CD4-positive, alpha-beta T cell (primary cell): Measurements from ENCODE around the gene C7. TPM values are rescaled to one million over a fixed set of nuclear protein-coding genes. Genes with fewer than 3 reads are reported as not detected.

Experiments
- ATAC-seq: fragments of 200-7000 bp; cut with Tn5 transposase; one replicate; pipeline ENCODE4 v1.10.0; 2022; ENCODE audit warnings: mild to moderate bottlenecking; ENCODE audit not compliant: poor library complexity
- CTCF ChIA-PET: fragments of 350-600 bp; sonication (Branson Sonifier 250); formaldehyde crosslinking; loops from one replicate; lab custom pipeline; 2021; ENCODE audit warnings: antibody characterized with exemption, inconsistent platforms; lab: Charles Lee
- POLR2A ChIA-PET: fragments of 350-600 bp; sonication (Branson Sonifier 250); formaldehyde crosslinking; loops from one replicate; lab custom pipeline; 2021; ENCODE audit warnings: antibody characterized with exemption, inconsistent platforms; lab: Charles Lee
- DNase-seq, 14 experiments: peaks; one replicate each; pipeline ENCODE4 v3.0.0-alpha.2; 2013 to 2020; ENCODE audit warnings: mixed read lengths in 2 of 14
- H3K27ac ChIP-seq, 2 donors: one replicate each; pipeline versions ENCODE4 v1.5.1 to v1.7.0; 2013; ENCODE audit warnings: low read length in 2 of 2, low read depth in 1 of 2, mild to moderate bottlenecking in 1 of 2
- H3K27me3 ChIP-seq, 2 experiments: 1 replicate in 1 of 2; 2 replicates in 1 of 2; pipeline versions ENCODE4 v1.6.1 to v1.7.0; 2013; ENCODE audit warnings: low read length in 2 of 2, control low read depth in 1 of 2, mild to moderate bottlenecking in 1 of 2, moderate library complexity in 1 of 2; ENCODE audit not compliant: insufficient read depth in 2 of 2, control insufficient read depth in 1 of 2
- H3K36me3 ChIP-seq: one replicate; pipeline ENCODE4 v1.6.1; 2013; ENCODE audit warnings: low read length, control low read depth; ENCODE audit not compliant: insufficient read depth
- H3K4me1 ChIP-seq: one replicate; pipeline ENCODE4 v1.6.1; 2013; ENCODE audit warnings: low read length, control low read depth; ENCODE audit not compliant: insufficient read depth
- H3K4me3 ChIP-seq: one replicate; pipeline ENCODE4 v1.5.1; 2013; ENCODE audit warnings: mild to moderate bottlenecking, low read length, moderate library complexity
- H3K9me3 ChIP-seq, 2 experiments: 1 replicate in 1 of 2; 2 replicates in 1 of 2; pipeline versions ENCODE4 v1.6.1 to v1.7.0; 2013; ENCODE audit warnings: low read length in 2 of 2, mild to moderate bottlenecking in 2 of 2, control low read depth in 1 of 2, moderate library complexity in 1 of 2; ENCODE audit not compliant: control insufficient read depth in 1 of 2, insufficient read depth in 1 of 2
- H3K27ac Mint-ChIP-seq: one replicate; pipeline ENCODE4 v1.8.0; 2020; ENCODE audit warnings: mixed read lengths
- H3K27me3 Mint-ChIP-seq: one replicate; pipeline ENCODE4 v1.8.0; 2021; ENCODE audit warnings: mixed read lengths
- H3K36me3 Mint-ChIP-seq: one replicate; pipeline ENCODE4 v1.8.0; 2021; ENCODE audit warnings: low read depth, mixed read lengths
- H3K4me1 Mint-ChIP-seq: one replicate; pipeline ENCODE4 v1.8.0; 2021; ENCODE audit warnings: low read depth, mixed read lengths
- H3K4me3 Mint-ChIP-seq: one replicate; pipeline ENCODE4 v1.8.0; 2020; ENCODE audit warnings: mild to moderate bottlenecking, mixed read lengths
- H3K9me3 Mint-ChIP-seq: one replicate; pipeline ENCODE4 v1.8.0; 2020; ENCODE audit warnings: mixed read lengths
- intact Hi-C, 2 experiments: fragments of 100-400 bp; cut with DNase I in 1 of 2; cut with micrococcal nuclease in 1 of 2; formaldehyde crosslinking; loops; one replicate each; pipeline versions ENCODE4 v1.15.1 to v1.9.0; 2023 to 2025; cut with DNase I, micrococcal nuclease
- total RNA-seq, 174 experiments: library from RNA in 2 of 174; stranded (reverse) in 2 of 174; gene quantifications; one replicate each; pipeline ENCODE4 v1.2.3 and lab custom pipeline; 2021 to 2026
- TF ChIP-seq, protein P1 (sequence below): fragments of 200-600 bp; IDR thresholded peaks from one replicate; pipeline ENCODE4 v1.8.0; 2022; ENCODE audit warnings: antibody characterized with exemption, mild to moderate bottlenecking

C7 gene
- total RNA-seq, 2 experiments from 2014 or later, result not detected

DNA sequence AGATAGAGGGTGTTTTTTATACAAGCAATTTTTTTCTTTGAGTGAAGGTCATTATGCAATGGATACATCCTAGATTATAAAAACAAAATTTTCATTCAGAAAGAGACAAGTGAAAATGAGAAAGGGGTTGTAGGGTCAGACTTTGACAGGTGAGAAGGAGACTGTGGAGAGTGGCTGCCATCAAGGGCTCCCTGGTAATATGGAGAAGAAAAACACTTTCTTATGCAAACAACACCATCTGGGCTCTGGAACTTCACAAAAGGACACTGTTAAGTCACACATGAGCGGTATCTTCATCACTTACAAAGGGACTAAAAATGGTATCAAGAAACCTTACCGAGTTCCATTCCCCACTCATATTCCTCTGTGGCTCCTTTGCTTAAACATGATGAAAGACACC, 23.5 kb downstream of the C7 start:
- CTCF ChIA-PET, result no interaction called here
- intact Hi-C loops, result no loop called here
- POLR2A ChIA-PET, result no interaction called here
- peaks cover 3% of the 10 kb centered on the region for H3K9me3 Mint-ChIP-seq
- H3K27ac ChIP-seq, result no peak overlapping the region
- H3K9me3 ChIP-seq, result no peaks in the 10 kb centered on the region
- H3K4me1 Mint-ChIP-seq, result no peaks in the 10 kb centered on the region
- TF ChIP-seq, protein P1, sequence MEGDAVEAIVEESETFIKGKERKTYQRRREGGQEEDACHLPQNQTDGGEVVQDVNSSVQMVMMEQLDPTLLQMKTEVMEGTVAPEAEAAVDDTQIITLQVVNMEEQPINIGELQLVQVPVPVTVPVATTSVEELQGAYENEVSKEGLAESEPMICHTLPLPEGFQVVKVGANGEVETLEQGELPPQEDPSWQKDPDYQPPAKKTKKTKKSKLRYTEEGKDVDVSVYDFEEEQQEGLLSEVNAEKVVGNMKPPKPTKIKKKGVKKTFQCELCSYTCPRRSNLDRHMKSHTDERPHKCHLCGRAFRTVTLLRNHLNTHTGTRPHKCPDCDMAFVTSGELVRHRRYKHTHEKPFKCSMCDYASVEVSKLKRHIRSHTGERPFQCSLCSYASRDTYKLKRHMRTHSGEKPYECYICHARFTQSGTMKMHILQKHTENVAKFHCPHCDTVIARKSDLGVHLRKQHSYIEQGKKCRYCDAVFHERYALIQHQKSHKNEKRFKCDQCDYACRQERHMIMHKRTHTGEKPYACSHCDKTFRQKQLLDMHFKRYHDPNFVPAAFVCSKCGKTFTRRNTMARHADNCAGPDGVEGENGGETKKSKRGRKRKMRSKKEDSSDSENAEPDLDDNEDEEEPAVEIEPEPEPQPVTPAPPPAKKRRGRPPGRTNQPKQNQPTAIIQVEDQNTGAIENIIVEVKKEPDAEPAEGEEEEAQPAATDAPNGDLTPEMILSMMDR, result no peak
- H3K27me3 Mint-ChIP-seq, result peaks cover 18% of the 10 kb centered on the region
- no peaks in the 10 kb centered on the region for H3K36me3 Mint-ChIP-seq
- no peak overlapping the region for H3K4me3 Mint-ChIP-seq
- H3K4me3 ChIP-seq, result no peak overlapping the region
- DNase-seq, result no peak
- no peak overlapping the region for H3K27ac Mint-ChIP-seq
- no peaks in the 10 kb centered on the region for H3K36me3 ChIP-seq
- H3K27me3 ChIP-seq, result peaks cover 0 to 4% of the 10 kb centered on the region in 2 experiments
- no peak for ATAC-seq
- no peaks in the 10 kb centered on the region for H3K4me1 ChIP-seq

DNA sequence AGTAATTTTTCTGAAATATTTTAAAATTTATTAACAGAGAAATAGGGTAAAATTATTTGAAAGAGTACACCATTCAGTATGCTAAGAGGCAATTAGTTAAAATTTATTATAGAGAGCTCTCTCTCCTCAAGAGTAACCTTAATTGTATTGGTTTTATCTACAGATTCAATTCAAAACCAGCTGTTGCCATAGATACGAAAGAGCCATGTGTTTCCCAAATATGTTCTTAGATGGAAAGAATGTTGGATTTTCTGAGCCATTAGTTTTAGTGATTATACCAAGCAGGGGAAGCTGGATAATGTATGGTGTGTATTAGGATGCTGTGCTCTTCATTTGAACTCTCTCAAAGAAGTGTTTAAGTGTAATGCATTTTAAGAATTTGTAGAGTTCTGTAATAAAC, 27.8 kb downstream of the C7 start:
- no peak for ATAC-seq
- H3K4me3 Mint-ChIP-seq, result no peak overlapping the region
- Histone ChIP-seq H3K4me3 (no peak overlapping the region), H3K4me1 (no peaks in the 10 kb centered on the region), H3K9me3 (no peaks in the 10 kb centered on the region), H3K27ac (no peak overlapping the region), H3K36me3 (no peaks in the 10 kb centered on the region), H3K27me3 (peaks cover 0 to 4% of the 10 kb centered on the region in 2 experiments)
- peaks cover 3% of the 10 kb centered on the region for H3K9me3 Mint-ChIP-seq
- no peak for DNase-seq
- TF ChIP-seq, protein P1, result no peak
- no peak overlapping the region for H3K27ac Mint-ChIP-seq
- no peaks in the 10 kb centered on the region for H3K36me3 Mint-ChIP-seq
- intact Hi-C loops, result no loop called here
- ChIA-PET CTCF (no interaction called here), POLR2A (no interaction called here)
- no peaks in the 10 kb centered on the region for H3K4me1 Mint-ChIP-seq
- peaks cover 27% of the 10 kb centered on the region for H3K27me3 Mint-ChIP-seq

DNA sequence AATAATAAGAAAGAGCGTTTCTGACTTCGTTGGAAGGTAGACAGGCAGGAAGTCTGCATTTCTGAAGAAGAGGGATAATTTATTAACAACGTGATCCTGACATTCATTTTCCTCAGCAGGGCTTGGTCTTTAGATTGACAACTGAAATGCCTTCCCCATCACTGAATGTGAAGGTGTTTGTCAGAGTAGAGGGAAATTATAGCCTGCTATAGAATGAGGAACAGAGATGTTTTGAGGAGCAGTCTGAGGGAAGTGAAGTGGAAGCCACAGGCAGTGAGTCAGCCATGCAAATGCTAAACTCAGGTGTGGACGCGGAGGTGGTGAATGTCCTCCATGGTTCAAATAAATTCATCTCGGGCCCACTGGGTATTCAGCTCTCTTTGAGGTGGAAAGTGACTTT, 30.5 kb downstream of the C7 start:
- Mint-ChIP-seq H3K27ac (no peak overlapping the region), H3K27me3 (peaks cover 19% of the 10 kb centered on the region), H3K4me3 (no peak overlapping the region), H3K36me3 (no peaks in the 10 kb centered on the region), H3K9me3 (peaks cover 3% of the 10 kb centered on the region), H3K4me1 (no peaks in the 10 kb centered on the region)
- Histone ChIP-seq H3K27ac (no peak overlapping the region), H3K27me3 (no peaks in the 10 kb centered on the region), H3K9me3 (no peaks in the 10 kb centered on the region), H3K4me1 (no peaks in the 10 kb centered on the region), H3K4me3 (no peak overlapping the region), H3K36me3 (no peaks in the 10 kb centered on the region)
- DNase-seq (no peak), ATAC-seq (no peak)
- TF ChIP-seq, protein P1, result no peak
- ChIA-PET CTCF (no interaction called here), POLR2A (no interaction called here)
- intact Hi-C loops, result no loop called here
